SK-N-SH (cell line): Measurements from ENCODE around the gene SCN1B.

Experiments
- CHD2 ChIP-seq: fragments of 150-350 bp; IDR thresholded peaks from 2 replicates; pipeline ENCODE4 v1.6.1; 2018; ENCODE audit warnings: low read length; ENCODE audit not compliant: partially characterized antibody
- EP300 ChIP-seq, 2 experiments: IDR thresholded peaks; 2 replicates each; pipeline versions ENCODE4 v1.4.0 to v1.6.1; 2012; ENCODE audit warnings: borderline replicate concordance in 1 of 2, low read depth in 1 of 2, low read length in 1 of 2
- FOXJ3 ChIP-seq: sonication (generic); formaldehyde crosslinking; IDR thresholded peaks from 2 replicates; pipeline ENCODE4 v1.5.1; 2020; ENCODE audit warnings: mild to moderate bottlenecking, missing genetic modification reagents
- GABPA ChIP-seq: IDR thresholded peaks from 2 replicates; pipeline ENCODE4 v1.4.0; 2012; ENCODE audit warnings: low read depth, mild to moderate bottlenecking
- GATA2 ChIP-seq: sonication (generic); formaldehyde crosslinking; IDR thresholded peaks from 2 replicates; pipeline ENCODE4 v1.5.0; 2020; ENCODE audit warnings: mild to moderate bottlenecking, missing genetic modification reagents
- MXI1 ChIP-seq: IDR thresholded peaks from 2 replicates; pipeline ENCODE4 v1.6.1; 2012; ENCODE audit warnings: mild to moderate bottlenecking, low read depth, low read length, improper control_type of control experiment
- POLR2AphosphoS5 ChIP-seq: IDR thresholded peaks from 2 replicates; pipeline ENCODE4 v1.6.1; 2012; ENCODE audit warnings: low read depth, low read length
- RAD21 ChIP-seq: IDR thresholded peaks from 2 replicates; pipeline ENCODE4 v1.6.1; 2012; ENCODE audit warnings: mild to moderate bottlenecking, low read length
- TAF1 ChIP-seq: IDR thresholded peaks from 2 replicates; pipeline ENCODE4 v1.6.1; 2012; ENCODE audit warnings: low read depth, mild to moderate bottlenecking, low read length, moderate library complexity, borderline replicate concordance
- TF ChIP-seq, protein P1 (sequence below): IDR thresholded peaks from 2 replicates; pipeline ENCODE4 v1.6.1; 2012; ENCODE audit warnings: mild to moderate bottlenecking, low read depth, low read length, moderate library complexity
- TF ChIP-seq, protein P2 (sequence below): IDR thresholded peaks from 2 replicates; pipeline ENCODE4 v1.4.0; 2012; ENCODE audit warnings: low read depth, borderline replicate concordance
- TF ChIP-seq, protein P3 (sequence below): fragments of 200-600 bp; sonication (generic); IDR thresholded peaks from 2 replicates; pipeline ENCODE4 v1.6.1; 2017; ENCODE audit warnings: antibody characterized with exemption, mild to moderate bottlenecking, moderate library complexity
- TF ChIP-seq, protein P4 (sequence below): fragments of 150-350 bp; IDR thresholded peaks from 2 replicates; pipeline ENCODE4 v1.6.1; 2016; ENCODE audit warnings: mild to moderate bottlenecking, low read depth, low read length

DNA sequence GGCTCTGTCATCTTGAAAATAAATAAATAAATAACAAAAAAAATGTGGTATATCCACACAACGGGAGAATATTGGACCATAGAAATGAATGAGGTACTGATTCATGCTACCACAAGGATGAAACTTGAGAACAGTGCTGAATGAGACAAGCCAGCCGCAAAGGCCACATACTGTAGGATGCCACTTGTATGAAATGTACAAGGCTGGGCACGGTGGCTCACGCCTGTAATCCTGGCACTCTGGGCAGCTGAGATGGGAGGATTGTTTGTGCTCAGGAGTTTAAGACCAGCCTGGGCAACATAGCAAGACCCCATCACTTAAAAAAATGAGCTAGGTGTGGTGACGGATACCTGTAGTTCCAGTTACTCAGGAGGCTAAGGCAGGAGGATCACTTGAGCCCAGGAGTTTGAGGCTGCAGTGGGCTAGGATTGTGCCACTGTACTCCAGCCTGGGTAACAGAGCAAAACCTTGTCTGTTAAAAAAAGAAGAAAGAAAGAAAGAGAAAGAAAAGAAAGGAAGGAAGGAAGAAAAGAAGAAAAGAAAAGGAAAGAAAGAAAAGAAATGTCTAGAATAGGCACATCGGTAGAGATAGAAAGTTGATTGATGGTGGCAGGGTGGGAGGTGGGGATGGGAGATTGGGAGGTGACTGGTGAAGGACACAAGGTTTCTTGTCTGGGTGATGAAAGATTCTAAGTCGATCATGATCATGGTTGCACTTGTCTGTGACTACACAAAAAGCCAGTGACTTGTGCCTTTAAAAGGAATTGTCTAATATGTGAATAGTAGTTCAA lies 31.5 kb downstream of the SCN1B start:
- TF ChIP-seq, protein P1, sequence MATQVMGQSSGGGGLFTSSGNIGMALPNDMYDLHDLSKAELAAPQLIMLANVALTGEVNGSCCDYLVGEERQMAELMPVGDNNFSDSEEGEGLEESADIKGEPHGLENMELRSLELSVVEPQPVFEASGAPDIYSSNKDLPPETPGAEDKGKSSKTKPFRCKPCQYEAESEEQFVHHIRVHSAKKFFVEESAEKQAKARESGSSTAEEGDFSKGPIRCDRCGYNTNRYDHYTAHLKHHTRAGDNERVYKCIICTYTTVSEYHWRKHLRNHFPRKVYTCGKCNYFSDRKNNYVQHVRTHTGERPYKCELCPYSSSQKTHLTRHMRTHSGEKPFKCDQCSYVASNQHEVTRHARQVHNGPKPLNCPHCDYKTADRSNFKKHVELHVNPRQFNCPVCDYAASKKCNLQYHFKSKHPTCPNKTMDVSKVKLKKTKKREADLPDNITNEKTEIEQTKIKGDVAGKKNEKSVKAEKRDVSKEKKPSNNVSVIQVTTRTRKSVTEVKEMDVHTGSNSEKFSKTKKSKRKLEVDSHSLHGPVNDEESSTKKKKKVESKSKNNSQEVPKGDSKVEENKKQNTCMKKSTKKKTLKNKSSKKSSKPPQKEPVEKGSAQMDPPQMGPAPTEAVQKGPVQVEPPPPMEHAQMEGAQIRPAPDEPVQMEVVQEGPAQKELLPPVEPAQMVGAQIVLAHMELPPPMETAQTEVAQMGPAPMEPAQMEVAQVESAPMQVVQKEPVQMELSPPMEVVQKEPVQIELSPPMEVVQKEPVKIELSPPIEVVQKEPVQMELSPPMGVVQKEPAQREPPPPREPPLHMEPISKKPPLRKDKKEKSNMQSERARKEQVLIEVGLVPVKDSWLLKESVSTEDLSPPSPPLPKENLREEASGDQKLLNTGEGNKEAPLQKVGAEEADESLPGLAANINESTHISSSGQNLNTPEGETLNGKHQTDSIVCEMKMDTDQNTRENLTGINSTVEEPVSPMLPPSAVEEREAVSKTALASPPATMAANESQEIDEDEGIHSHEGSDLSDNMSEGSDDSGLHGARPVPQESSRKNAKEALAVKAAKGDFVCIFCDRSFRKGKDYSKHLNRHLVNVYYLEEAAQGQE, result no peak
- TF ChIP-seq, protein P2, sequence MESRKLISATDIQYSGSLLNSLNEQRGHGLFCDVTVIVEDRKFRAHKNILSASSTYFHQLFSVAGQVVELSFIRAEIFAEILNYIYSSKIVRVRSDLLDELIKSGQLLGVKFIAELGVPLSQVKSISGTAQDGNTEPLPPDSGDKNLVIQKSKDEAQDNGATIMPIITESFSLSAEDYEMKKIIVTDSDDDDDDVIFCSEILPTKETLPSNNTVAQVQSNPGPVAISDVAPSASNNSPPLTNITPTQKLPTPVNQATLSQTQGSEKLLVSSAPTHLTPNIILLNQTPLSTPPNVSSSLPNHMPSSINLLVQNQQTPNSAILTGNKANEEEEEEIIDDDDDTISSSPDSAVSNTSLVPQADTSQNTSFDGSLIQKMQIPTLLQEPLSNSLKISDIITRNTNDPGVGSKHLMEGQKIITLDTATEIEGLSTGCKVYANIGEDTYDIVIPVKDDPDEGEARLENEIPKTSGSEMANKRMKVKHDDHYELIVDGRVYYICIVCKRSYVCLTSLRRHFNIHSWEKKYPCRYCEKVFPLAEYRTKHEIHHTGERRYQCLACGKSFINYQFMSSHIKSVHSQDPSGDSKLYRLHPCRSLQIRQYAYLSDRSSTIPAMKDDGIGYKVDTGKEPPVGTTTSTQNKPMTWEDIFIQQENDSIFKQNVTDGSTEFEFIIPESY, result no peak
- TF ChIP-seq CHD2 (no peak), MXI1 (no peak), GABPA (no peak), RAD21 (no peak), GATA2 (CRISPR knock-in tag) (no peak), POLR2AphosphoS5 (no peak), TAF1 (no peak), EP300 (IDR thresholded peaks at IDR 0.05; ENCODE audit: borderline replicate concordance in 1 of 2, low read depth in 1 of 2, low read length in 1 of 2) (no peak), FOXJ3 (CRISPR knock-in tag) (no peak)
- TF ChIP-seq, protein P3, sequence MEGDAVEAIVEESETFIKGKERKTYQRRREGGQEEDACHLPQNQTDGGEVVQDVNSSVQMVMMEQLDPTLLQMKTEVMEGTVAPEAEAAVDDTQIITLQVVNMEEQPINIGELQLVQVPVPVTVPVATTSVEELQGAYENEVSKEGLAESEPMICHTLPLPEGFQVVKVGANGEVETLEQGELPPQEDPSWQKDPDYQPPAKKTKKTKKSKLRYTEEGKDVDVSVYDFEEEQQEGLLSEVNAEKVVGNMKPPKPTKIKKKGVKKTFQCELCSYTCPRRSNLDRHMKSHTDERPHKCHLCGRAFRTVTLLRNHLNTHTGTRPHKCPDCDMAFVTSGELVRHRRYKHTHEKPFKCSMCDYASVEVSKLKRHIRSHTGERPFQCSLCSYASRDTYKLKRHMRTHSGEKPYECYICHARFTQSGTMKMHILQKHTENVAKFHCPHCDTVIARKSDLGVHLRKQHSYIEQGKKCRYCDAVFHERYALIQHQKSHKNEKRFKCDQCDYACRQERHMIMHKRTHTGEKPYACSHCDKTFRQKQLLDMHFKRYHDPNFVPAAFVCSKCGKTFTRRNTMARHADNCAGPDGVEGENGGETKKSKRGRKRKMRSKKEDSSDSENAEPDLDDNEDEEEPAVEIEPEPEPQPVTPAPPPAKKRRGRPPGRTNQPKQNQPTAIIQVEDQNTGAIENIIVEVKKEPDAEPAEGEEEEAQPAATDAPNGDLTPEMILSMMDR, result no peak
- TF ChIP-seq, protein P4, sequence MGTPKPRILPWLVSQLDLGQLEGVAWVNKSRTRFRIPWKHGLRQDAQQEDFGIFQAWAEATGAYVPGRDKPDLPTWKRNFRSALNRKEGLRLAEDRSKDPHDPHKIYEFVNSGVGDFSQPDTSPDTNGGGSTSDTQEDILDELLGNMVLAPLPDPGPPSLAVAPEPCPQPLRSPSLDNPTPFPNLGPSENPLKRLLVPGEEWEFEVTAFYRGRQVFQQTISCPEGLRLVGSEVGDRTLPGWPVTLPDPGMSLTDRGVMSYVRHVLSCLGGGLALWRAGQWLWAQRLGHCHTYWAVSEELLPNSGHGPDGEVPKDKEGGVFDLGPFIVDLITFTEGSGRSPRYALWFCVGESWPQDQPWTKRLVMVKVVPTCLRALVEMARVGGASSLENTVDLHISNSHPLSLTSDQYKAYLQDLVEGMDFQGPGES, result no peak
